Activated T-helper 1 cell treated with Interleukin-2 at 50 U/mL for 16 hours (primary cell): ENCODE results near the gene PRPF18.
"Not testable (repeated sequence)": the region's sequence is repeated elsewhere in the genome, so short reads cannot be mapped to it uniquely, and the experiment has no call there.

Source experiments
- DNase-seq: peaks from one replicate; pipeline ENCODE4 v3.0.0-alpha.2; 2020; ENCODE audit warnings: low read depth

PRPF18 gene, protein sequence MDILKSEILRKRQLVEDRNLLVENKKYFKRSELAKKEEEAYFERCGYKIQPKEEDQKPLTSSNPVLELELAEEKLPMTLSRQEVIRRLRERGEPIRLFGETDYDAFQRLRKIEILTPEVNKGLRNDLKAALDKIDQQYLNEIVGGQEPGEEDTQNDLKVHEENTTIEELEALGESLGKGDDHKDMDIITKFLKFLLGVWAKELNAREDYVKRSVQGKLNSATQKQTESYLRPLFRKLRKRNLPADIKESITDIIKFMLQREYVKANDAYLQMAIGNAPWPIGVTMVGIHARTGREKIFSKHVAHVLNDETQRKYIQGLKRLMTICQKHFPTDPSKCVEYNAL

DNA sequence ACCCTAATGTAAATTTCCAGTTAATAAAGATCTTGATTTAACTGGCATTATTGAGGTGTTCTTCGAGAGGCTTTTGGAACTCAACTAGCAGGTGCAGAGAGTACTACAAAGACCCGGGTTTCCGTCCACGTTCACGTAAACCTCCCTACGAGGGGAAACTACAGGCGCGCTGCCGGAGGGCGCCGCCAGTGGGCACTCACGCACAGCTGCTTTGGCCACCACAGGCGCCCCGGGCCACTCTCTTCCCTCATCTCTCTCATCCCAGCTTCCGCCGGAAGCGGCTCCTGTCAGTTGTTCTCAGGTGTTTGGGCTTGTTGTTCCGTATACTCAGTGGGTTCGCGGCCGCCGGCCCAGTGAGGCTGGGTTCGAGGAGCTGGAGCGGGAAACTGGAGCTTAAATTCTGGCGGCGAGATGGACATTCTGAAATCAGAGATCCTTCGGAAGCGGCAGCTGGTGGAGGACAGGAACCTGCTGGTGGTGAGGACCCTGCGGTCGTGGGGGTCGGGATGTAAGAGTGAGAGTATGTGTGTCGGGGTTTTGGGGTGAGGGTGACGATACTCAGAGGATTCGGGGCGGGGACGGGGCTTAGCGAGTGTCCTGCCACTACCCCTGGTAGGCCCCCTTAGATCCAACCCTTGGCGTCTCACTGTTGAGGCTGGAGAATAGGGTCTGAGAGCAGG, at the start of gene PRPF18:
Gene PRPF18, plus strand, starts transcription at position 290 of the 680 bp plus-strand sequence. Its CDS starts 122 bp downstream, at position 412.
- DNase-seq: peak; percentile 89

DNA sequence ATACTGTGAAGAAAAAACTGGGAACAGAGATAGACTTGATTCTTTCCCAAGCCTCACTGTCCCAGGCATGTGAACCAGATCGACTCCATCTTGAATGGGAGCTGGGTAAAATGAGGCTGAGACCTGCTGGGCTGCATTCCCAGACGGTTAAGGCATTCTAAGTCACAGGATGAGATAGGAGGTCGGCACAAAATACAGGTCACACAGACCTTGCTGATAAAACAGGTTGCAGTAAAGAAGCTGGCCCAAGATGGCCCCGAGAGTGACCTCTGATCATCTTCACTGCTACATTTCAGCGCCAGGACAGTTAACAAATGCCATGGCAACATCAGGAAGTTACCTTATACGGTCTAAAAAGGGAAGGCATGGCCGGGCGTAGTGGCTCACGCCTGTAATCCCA, 48.8 kb upstream of the PRPF18 start:
- not testable (repeated sequence) for DNase-seq

DNA sequence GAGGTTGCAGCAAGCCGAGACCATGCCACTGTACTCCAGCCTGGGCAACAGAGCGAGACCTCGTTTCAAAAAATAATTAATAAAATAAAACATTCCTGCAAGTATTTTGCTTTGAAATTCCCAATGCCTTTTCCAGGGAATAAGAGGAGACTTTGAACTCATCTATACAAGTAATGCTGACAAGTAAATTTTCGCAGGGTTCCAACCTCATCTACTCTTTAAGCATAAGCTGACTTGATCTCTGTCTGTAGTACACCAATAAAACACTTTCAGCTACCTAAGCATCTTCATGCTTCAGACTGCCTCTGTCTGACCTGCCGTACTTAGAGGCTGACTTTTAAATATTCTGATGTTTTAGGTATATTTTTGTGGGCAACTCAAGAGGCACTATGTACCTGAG, 44.2 kb upstream of the PRPF18 start:
- DNase-seq: no peak

DNA sequence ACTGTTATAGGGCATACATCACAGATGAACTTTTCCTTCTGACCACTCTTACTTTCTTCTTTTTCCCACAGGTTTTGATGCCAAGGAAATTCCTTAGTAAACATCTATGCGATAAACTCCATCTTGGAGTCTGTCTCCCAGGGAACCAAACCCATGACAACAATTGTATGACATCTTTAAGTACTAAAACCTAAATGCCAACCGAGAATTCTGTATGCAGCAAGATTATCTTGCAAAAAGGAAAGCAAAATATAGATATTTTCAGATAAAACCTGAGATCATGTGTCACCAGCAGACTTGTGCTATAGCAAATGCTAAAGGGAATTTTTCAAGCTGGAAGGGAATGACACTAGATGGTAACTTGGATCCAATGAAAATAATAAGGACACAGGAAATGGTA, 36.0 kb upstream of the PRPF18 start:
- no peak for DNase-seq

DNA sequence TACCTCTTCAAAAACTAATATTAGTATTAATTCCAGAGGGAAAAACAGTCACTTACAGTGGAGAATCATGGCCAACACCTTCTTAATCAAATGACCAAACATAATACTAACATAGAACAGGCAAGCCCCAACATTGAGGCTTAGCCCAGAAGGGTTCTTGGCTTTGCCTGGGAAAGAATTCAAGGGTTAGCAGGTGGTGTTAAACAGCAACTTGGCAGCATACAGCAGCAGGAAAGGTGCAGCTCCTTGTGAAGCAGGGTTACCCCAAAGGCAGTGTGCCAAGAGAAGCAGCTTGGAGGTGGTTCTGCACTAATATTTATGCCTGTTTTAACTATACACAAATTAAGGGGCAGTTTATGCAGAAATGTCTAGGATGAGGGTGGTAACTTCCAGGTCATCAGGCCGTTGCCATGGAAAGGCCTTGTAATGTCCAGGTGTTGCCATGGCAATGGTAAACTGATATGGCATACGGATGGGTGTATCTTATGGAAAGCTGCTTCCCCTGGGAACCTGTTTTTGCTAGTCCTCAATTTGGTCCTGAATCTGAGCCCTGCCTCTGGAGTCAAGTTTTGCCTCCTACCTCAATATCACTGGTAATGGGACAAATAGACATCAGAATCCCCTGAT, 30.8 kb upstream of the PRPF18 start:
- no peak for DNase-seq

DNA sequence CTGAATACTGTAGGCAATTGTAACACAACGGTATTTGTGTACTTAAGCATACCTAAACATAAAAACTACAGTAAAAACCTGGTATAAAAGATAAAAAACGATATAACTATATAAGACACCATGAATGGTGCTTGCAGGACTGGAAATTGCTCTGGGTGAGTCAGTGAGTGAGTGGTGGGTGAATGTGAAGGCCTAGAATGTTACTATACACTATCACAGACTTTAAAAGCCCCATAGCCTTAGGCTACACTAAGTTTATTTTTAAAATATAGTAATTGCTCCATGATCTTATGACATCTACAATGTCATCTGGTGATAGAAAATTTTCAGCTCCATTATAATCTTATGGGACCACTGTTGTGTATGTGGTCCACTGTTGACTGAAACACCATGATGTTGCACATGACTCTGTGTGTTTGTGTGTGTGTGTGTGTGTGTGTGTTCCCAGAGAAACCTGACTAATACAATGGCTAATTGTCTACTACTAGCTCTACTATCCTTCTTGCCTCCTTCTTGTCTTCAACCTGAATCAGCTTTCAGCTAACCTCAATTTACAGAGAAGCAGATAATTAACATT, 27.6 kb upstream of the PRPF18 start:
- DNase-seq: no peak

DNA sequence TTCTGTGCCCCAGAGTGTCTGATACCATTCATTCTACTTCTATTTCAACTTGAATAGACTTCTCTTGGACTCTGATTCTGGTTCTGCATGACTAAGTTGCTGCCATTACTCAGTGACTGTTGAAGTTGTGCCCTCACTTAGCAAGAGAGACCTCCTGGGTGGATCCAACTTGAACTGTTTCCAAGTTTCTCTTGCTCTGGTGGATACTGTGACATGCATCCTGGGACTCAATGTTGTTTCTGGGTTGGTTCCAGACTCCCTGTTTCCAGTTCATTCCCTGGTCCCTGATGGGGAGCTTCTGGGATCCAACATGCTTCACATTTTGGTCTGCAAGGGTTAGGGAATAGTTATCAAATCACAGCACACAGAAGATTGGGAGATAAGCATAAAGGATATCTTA, 26.2 kb upstream of the PRPF18 start:
- DNase-seq: no peak

DNA sequence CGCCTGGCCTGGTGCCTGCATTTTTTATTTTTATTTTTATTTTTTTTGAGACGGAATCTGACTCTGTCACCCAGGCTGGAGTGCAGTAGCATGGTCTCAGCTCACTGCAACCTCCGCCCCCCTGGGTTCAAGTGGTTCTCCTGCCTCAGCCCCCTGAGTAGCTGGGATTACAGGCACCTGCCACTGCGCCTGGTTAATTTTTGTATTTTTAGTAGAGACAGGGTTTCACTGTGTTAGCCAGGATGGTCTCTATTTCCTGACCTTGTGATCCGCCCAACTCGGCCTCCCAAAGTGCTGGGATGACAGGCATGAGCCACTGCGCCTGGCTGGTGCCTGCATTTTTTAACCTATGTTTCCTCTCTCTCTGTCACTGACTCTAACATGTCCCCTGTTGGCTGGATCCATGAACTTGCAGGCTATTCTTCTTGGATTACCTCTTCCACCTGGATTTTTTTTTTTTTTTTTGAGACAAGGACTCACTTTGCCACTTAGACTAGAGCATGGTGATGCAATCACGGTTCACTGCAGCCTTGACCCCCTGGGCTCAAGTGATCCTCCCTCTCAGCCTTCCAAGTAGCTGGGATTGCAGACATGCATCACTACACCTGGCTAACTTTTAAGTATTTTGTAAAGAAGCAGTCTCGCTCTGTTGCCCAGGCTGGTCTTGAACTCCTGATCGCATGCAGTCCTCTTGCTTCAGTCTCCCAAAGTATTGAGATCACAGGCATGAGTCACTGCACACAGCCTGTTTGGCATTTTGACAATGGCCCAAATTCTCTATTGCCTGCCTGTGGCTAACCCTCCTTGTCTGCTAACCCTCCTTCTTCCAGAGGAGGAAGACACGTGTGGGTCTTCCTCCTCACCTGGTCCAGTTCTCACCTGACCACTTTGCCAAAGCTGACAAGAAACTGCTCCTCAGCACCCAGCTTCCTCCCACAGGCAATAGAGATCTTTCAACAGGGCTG, 23.0 kb upstream of the PRPF18 start:
- DNase-seq: no peak

DNA sequence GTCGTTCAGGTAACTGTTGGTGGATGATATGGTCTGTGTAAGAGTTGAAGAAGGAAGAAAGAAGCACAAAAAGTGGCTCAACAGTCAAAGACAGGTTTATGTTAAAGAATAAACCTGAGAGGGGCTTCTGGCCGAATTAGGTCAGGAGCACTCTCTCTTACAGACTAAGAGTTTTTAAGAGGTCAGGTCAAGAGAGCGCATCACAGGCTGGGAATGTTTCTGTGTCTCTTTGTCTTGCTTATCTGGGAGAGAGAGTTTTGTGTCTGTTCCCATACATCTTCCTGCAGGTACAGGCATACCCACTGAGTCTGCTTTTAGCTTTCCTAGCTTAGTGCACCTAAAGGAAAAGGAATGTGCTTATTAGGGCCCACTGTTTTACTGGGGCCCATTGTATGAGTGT, 22.2 kb upstream of the PRPF18 start:
- DNase-seq: no peak

DNA sequence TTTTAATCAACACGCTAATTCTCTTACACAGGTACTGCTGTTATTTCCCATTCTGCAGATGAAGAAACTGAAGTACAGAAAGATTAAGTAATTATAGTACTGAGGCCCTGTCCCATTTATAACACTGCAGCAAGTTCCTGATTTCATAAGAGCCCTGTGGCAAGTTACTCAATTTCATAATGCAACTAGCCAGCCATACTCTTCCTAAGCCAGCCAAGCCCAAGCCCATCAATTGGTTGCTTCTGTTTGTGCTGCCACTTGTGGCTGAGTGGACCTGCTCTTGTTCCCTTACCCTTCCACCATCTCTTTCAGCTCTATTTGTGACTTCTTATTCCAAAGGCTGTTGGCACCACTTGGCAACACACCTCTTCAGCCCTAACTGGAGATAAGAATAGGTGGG, 19.7 kb upstream of the PRPF18 start:
- no peak for DNase-seq

DNA sequence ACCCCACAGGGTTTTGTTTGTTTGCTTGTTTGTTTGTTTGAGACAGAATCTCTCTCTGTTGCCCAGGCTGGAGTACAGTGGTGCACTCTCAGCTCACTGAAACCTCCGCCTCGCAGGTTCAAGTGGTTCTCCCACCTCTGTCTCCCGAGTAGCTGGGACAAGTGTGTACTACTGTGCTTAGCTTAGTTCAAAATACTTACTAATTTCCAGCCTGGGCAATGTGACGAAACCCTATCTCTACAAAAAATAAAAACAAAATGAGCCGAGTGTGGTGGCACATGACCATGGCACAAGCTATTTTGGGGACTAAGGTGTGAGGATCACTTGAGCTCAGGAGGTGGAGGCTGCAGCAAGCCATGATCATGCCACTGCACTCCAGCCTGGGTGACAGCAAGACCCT, 15.2 kb upstream of the PRPF18 start:
- no peak for DNase-seq

DNA sequence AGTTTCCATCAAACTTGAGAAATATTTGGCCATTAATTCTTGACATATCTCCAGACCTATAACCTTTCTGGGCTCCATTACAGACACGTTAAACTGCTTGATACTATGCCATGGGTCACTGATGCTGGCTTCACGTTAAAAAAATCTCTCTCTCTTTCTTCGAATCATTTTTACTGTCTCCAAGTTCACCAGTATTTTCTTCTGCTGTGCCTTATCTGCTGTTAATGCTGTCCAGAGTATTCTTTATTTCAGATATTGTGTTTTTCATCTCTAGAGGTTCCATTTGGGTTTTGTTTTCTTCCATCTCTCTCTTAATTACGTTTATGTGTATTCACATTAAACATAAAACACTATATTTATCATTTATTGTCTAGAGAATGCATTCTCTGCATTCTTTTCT, 12.8 kb upstream of the PRPF18 start:
- no peak for DNase-seq

DNA sequence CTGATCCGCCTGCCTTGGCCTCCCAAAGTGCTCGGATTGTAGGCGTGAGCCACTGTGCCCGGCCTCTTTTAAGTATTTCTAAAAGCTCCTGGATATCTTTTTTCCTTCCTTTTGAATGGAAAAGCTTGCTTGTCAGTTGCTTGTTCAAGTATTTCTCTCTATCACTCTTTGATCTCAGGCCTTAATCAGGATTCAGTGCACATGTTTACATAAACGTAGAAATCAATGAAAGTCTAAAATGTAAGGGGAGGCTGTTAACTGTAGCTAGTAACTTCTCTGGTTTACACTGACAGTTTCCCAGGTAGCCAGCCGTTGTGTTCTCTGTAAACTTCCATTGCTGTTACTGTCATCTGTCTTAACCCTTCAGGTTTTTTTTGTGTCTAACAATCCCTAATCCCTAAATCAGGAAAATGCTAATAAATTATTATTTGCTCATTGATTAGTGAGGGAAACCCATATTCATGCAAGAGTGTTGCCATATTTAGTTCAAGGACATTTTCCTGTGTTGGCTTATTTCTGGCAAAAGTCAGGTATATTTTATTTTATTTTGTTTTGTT, 1.5 kb upstream of the PRPF18 start:
- no peak for DNase-seq

DNA sequence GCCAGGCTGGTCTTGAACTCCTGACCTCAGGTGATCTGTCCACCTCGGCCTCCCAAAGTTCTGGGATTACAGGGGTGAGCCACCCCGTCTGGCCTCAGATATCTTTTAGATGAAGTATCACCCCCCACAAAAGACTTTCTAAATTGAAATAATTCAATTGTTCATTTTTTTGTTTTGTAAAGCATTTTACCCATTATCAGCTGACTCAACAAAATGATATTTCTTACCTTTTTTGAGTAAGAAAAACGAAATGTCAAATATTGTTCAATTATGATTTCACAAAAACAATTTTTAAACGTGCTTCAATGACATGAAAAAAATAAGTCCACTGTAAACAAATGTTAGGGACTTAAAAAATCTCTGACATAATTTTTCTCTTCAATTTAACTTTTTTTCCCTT, 822 bp upstream of the PRPF18 start:
- no peak for DNase-seq

DNA sequence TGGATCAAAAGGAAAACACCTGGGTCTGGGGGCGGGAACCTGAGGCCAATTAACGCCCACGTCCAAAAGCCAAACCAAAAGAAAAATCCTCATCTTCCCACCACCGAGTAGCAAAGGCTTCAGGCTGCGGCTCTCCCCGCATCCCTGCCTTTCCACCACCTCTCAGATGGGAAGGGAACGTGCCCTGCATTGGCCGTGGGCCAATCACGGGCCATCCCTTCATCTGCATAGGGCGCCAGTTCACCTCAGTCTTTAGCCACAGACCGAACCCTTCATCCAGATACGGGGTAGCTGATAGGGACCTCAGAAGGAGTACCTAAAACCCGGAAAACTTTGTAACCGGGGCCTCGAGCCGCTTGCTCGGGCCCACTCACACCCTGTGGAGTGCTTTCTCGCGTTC, 626 bp downstream of the PRPF18 start:
- DNase-seq: no peak

DNA sequence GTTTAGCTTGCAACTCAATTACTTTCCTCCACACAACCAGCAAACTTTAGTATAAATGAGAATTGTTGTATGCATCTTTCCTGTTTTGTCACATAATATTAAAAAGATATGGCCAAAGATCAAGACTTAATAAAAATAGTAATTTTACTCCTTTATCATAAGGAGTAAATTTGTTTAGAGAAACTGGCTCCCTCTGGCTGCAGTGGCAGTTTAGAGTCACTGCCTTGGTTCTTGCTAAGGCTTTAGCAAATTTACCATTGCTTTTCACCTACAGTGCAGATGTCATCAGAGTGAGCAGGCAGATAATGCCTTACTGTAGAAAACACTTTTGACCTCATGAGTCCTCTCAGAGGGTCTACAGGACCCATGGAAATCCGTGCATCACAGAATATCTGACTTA, 2.6 kb downstream of the PRPF18 start:
- DNase-seq: no peak

DNA sequence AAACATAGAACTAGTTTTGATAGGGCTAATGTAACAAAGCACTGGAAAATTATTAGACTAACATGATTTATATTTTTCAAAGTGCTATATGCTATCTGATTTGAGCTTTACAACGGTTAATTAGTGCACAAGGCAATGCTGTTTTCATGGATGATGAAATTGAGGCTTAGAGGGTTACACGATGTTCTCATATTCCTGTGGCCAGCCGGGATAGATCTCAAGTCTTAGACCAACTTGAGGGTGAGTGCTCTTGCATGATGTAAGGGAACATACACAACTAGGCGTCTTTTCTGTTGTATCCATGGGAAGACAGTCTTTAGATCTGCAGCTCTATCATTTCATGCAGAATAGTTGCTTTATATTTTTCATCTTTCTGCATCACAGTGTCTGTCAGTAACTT, 4.1 kb downstream of the PRPF18 start:
- DNase-seq: no peak

DNA sequence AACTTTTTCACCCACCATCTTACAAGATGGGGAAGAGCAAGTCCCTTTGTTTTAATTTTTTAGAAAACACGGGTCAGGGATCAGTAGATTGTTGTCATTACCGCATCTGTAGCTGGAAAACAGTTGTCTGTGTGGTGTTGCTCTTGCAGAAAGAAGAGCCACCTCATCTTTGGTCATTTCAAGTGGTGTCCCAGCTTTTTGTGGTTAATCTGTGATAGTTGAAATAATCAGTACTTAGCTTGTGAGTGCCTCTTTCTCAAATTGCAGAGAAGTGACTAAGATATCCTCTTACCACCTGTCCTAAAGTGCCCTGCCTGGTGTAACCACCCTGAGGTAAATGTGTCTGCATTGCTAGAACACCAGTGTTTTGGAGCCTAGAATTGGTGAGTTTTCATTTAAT, 5.5 kb downstream of the PRPF18 start:
- no peak for DNase-seq

DNA sequence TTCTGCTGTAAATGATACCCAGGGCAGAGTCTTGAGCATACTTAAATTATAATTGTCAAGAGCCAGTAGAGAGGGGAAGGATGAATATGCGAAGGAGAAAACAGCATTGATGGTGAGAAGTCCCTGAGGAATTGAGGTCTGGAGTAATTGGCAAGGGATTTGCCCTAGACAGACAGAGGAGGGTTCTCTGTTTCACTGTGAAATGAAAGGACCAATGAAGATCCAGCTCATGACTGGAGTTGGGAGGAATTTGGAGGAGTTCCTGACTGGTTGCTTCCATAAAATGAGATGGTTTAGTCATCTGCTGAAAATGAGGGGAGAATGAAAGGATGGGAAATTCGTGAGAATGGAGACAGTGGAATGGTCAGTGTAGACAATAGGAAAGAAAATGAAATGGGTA, 6.8 kb downstream of the PRPF18 start:
- no peak for DNase-seq

DNA sequence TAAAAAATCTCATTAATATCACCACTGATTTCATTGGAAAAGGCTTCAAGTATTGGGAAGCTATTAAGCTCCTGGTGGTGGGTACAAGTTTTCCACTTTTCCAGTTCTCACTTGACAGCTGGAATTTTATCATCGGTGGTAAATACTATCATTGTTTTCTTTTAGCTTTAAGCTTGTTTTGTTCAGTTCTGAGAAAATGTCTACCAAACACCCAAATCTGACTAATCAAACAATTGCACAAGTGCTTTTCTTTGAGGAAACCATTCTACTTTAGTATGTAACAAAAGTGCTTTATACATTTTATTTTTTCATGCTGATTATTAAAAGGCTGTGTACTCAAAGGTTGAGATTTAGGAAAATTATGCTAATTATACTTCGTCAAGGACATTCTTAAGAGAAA, 7.9 kb downstream of the PRPF18 start:
- DNase-seq: no peak

DNA sequence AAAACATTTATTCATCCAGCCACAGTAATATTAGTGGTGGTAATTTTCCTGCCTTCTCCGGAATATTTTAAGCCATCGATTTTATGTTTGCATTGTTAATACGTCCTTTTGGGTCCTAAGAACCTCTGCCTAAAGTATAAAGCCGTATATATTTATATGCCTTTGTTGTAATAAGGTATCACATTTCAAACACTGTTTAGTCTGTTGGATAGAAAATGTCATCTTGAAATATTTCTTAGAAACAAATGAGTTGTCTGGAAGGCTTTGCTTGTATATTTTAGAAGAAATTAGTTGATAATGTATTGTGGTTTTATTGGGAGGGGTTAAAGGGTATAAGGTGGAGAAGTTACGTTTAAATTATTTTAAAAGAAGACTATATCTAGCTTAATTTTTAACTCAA, 11.1 kb downstream of the PRPF18 start:
- no peak for DNase-seq
